ENCODE data around the gene MYCBPAP. TPM values are rescaled to one million over a fixed set of nuclear protein-coding genes. Genes with fewer than 3 reads are reported as not detected.

Gene MYCBPAP
- total RNA-seq, 6 experiments from 2014 or later: 0.51 TPM; not detected in 5

GRCh38 chr17:50491505-50491904 is 16.7 kb upstream of the MYCBPAP start:
- TF ChIP-seq POLR2A (IDR thresholded peaks at IDR 0.05): no peak
- TF ChIP-seq CTCF (IDR thresholded peaks at IDR 0.05): no peak
- H3K27me3 ChIP-seq: no peaks in the 10 kb centered on the region
- no peaks in the 10 kb centered on the region for H3K4me1 ChIP-seq
- intact Hi-C loops (cut with DNase I): no loop called here
- no peaks in the 10 kb centered on the region for H3K9me3 ChIP-seq
- H3K27ac ChIP-seq: no peak overlapping the region
- 21% methylated on average over 1 of the region's 1 CpG for WGBS (ENCODE audit: insufficient coverage, low coverage, low lambda C conversion rate, missing lambda C conversion rate)
- no peak for ATAC-seq
- DNase-seq: no peak
- H3K4me3 ChIP-seq: no peak overlapping the region
- no peaks in the 10 kb centered on the region for H3K36me3 ChIP-seq

GRCh38 chr17:50492214-50492613 is 16.0 kb upstream of the MYCBPAP start:
- Histone ChIP-seq H3K4me3 (no peak overlapping the region), H3K4me1 (no peaks in the 10 kb centered on the region), H3K36me3 (no peaks in the 10 kb centered on the region), H3K9me3 (no peaks in the 10 kb centered on the region), H3K27ac (no peak overlapping the region), H3K27me3 (no peaks in the 10 kb centered on the region)
- DNase-seq (no peak), ATAC-seq (no peak)
- intact Hi-C loops (cut with DNase I): no loop called here
- 89% methylated on average over 8 of the region's 8 CpGs for WGBS (ENCODE audit: insufficient coverage, low coverage, low lambda C conversion rate, missing lambda C conversion rate)
- TF ChIP-seq CTCF (IDR thresholded peaks at IDR 0.05) (no peak), POLR2A (IDR thresholded peaks at IDR 0.05) (no peak)

- Histone ChIP-seq H3K4me3 (no peak overlapping the region), H3K4me1 (no peaks in the 10 kb centered on the region), H3K36me3 (no peaks in the 10 kb centered on the region), H3K27me3 (no peaks in the 10 kb centered on the region), H3K9me3 (no peaks in the 10 kb centered on the region), H3K27ac (no peak overlapping the region)
- ATAC-seq (no peak), DNase-seq (no peak)
- no peak for TF ChIP-seq CTCF (IDR thresholded peaks at IDR 0.05)
- TF ChIP-seq POLR2A (IDR thresholded peaks at IDR 0.05): no peak
- WGBS (ENCODE audit: insufficient coverage, low coverage, low lambda C conversion rate, missing lambda C conversion rate): 62% methylated on average over 3 of the region's 3 CpGs
- intact Hi-C loops (cut with DNase I): no loop called here
Measured at GRCh38 chr17:50493744-50494143, 14.5 kb upstream of the MYCBPAP start.

- no peak for ATAC-seq
- intact Hi-C loops (cut with DNase I): no loop called here
- no peak overlapping the region for H3K27ac ChIP-seq
- no peaks in the 10 kb centered on the region for H3K36me3 ChIP-seq
- 85% methylated on average over 4 of the region's 8 CpGs for WGBS (ENCODE audit: insufficient coverage, low coverage, low lambda C conversion rate, missing lambda C conversion rate)
- no peak overlapping the region for H3K4me3 ChIP-seq
- no peaks in the 10 kb centered on the region for H3K4me1 ChIP-seq
- H3K9me3 ChIP-seq: no peaks in the 10 kb centered on the region
- TF ChIP-seq POLR2A (IDR thresholded peaks at IDR 0.05): no peak
- TF ChIP-seq CTCF (IDR thresholded peaks at IDR 0.05): no peak
- H3K27me3 ChIP-seq: no peaks in the 10 kb centered on the region
- no peak for DNase-seq
Measured at GRCh38 chr17:50495217-50495823, 12.9 kb upstream of the MYCBPAP start.

GRCh38 chr17:50495918-50496317 is 12.3 kb upstream of the MYCBPAP start:
- no peak for ATAC-seq
- no peak for DNase-seq
- Histone ChIP-seq H3K4me3 (no peak overlapping the region), H3K36me3 (no peaks in the 10 kb centered on the region), H3K27ac (no peak overlapping the region), H3K27me3 (no peaks in the 10 kb centered on the region), H3K4me1 (no peaks in the 10 kb centered on the region), H3K9me3 (no peaks in the 10 kb centered on the region)
- TF ChIP-seq CTCF (IDR thresholded peaks at IDR 0.05) (no peak), POLR2A (IDR thresholded peaks at IDR 0.05) (no peak)
- intact Hi-C loops (cut with DNase I): no loop called here
- 96% methylated on average over 8 of the region's 8 CpGs for WGBS (ENCODE audit: insufficient coverage, low coverage, low lambda C conversion rate, missing lambda C conversion rate)

Data from right lobe of liver (tissue), 6 donors.